GM12878 (cell line): ENCODE results near the gene DTX4. TPM values are rescaled to one million over a fixed set of nuclear protein-coding genes. Genes with fewer than 3 reads are reported as not detected.

Source experiments
- ATF7 ChIP-seq: fragments of 450-650 bp; IDR thresholded peaks from 2 replicates; pipeline ENCODE4 v1.6.1; 2016; ENCODE audit warnings: low read depth, mild to moderate bottlenecking
- BCL11A ChIP-seq: IDR thresholded peaks from 2 replicates; pipeline ENCODE4 v1.6.1; 2011; ENCODE audit warnings: low read depth, low read length
- BHLHE40 ChIP-seq, 2 experiments: fragments of 450-650 bp in 1 of 2; IDR thresholded peaks; 2 replicates each; pipeline ENCODE4 v1.6.1; 2011 to 2017; ENCODE audit warnings: low read depth in 2 of 2, borderline replicate concordance in 1 of 2, improper control_type of control experiment in 1 of 2, low read length in 1 of 2, mild to moderate bottlenecking in 1 of 2
- CHD1 ChIP-seq: IDR thresholded peaks from 2 replicates; pipeline ENCODE4 v1.6.1; 2012; ENCODE audit warnings: low read depth, low read length, improper control_type of control experiment
- CHD4 ChIP-seq: fragments of 200-600 bp; sonication (generic); IDR thresholded peaks from 2 replicates; pipeline ENCODE4 v1.6.1; 2016; ENCODE audit warnings: mild to moderate bottlenecking
- E2F8 ChIP-seq: fragments of 450-650 bp; IDR thresholded peaks from 2 replicates; pipeline ENCODE4 v1.6.1; 2018; ENCODE audit warnings: mild to moderate bottlenecking, low read depth, moderate library complexity; ENCODE audit not compliant: partially characterized antibody
- EGR1 ChIP-seq, 2 experiments: IDR thresholded peaks; 1 replicate in 1 of 2; 2 replicates in 1 of 2; pipeline ENCODE4 v1.6.1; 2011 to 2012; ENCODE audit warnings: low read depth in 2 of 2, low read length in 2 of 2, borderline replicate concordance in 1 of 2, mild to moderate bottlenecking in 1 of 2, moderate library complexity in 1 of 2
- ELK1 ChIP-seq: IDR thresholded peaks from 2 replicates; pipeline ENCODE4 v1.6.1; 2012; ENCODE audit warnings: low read depth, low read length, improper control_type of control experiment
- EP300 ChIP-seq, 2 experiments: fragments of 150-350 bp in 1 of 2; IDR thresholded peaks; 2 replicates each; pipeline ENCODE4 v1.6.1; 2011 to 2012; ENCODE audit warnings: low read depth in 2 of 2, low read length in 2 of 2, borderline replicate concordance in 1 of 2, improper control_type of control experiment in 1 of 2, inconsistent platforms in 1 of 2; ENCODE audit not compliant: control insufficient read depth in 1 of 2
- GATAD2B ChIP-seq: fragments of 450-650 bp; conservative IDR thresholded peaks from 2 replicates; pipeline ENCODE4 v1.6.1; 2017; ENCODE audit warnings: low read depth, mild to moderate bottlenecking, moderate library complexity
- IKZF2 ChIP-seq, 2 experiments: fragments of 450-650 bp; IDR thresholded peaks; 2 replicates each; pipeline ENCODE4 v1.6.1; 2017; ENCODE audit warnings: mild to moderate bottlenecking in 2 of 2, moderate library complexity in 2 of 2
- MTA3 ChIP-seq: IDR thresholded peaks from 2 replicates; pipeline ENCODE4 v1.6.1; 2012; ENCODE audit warnings: low read length, inconsistent platforms, borderline replicate concordance
- NKRF ChIP-seq: fragments of 450-650 bp; conservative IDR thresholded peaks from 2 replicates; pipeline ENCODE4 v1.6.1; 2017; ENCODE audit warnings: mild to moderate bottlenecking, moderate library complexity
- NR2C2 ChIP-seq: IDR thresholded peaks from 2 replicates; pipeline ENCODE4 v1.6.1; 2011; ENCODE audit warnings: borderline replicate concordance, low read depth; ENCODE audit not compliant: control insufficient read depth, insufficient read length
- PAX5 ChIP-seq: IDR thresholded peaks from 2 replicates; pipeline ENCODE4 v1.6.1; 2011; ENCODE audit warnings: low read depth, low read length, borderline replicate concordance
- POLR2A ChIP-seq: IDR thresholded peaks from 2 replicates; pipeline ENCODE4 v1.6.1; 2011; ENCODE audit warnings: low read depth, mild to moderate bottlenecking, low read length
- POLR2AphosphoS5 ChIP-seq: IDR thresholded peaks from 2 replicates; pipeline ENCODE4 v1.6.1; 2011; ENCODE audit warnings: mild to moderate bottlenecking, low read length, inconsistent platforms
- RAD51 ChIP-seq: fragments of 450-650 bp; IDR thresholded peaks from 2 replicates; pipeline ENCODE4 v1.6.1; 2016; ENCODE audit warnings: moderate library complexity, mild to moderate bottlenecking, inconsistent platforms
- TCF7 ChIP-seq: IDR thresholded peaks from 2 replicates; pipeline ENCODE4 v1.6.1; 2014; ENCODE audit warnings: antibody characterized with exemption, borderline replicate concordance
- ZNF207 ChIP-seq: fragments of 450-650 bp; IDR thresholded peaks from 2 replicates; pipeline ENCODE4 v1.6.1; 2014; ENCODE audit warnings: antibody characterized with exemption, mild to moderate bottlenecking, borderline replicate concordance
- polyA plus RNA-seq, 11 experiments: library from polyadenylated mRNA; depleted of rRNA in 4 of 11; unstranded in 6 of 11; stranded (reverse) in 5 of 11; fragments of >200 nt; fragmentation: Nextera tagmentation in 4 of 11; fragmentation: Illumina TruSeq in 1 of 11; extraction: Ambion mirVana in 4 of 11; extraction: Trizol in 1 of 11; gene quantifications; 1 replicate in 1 of 11; 2 replicates in 10 of 11; pipeline versions ENCODE4 v1.2.1 to v1.2.3, GENCODE V29; 2011 to 2016; ENCODE audit warnings: inconsistent platforms in 2 of 11, missing spikeins in 2 of 11, low read depth in 1 of 11
- total RNA-seq, 4 experiments: library from RNA; depleted of rRNA in 3 of 4; stranded (reverse); fragments of >200 nt in 3 of 4; fragmentation: Illumina TruSeq in 1 of 4; extraction: Trizol in 1 of 4; gene quantifications; 2 replicates each; pipeline versions ENCODE4 v1.2.1 to v1.2.3, GENCODE V29; 2013 to 2021
- TF ChIP-seq, protein P1 (sequence below), 3 experiments: IDR thresholded peaks in 2 of 3; conservative IDR thresholded peaks in 1 of 3; 2 replicates each; pipeline ENCODE4 v1.5.1; 2011; ENCODE audit warnings: low read depth in 3 of 3, low read length in 3 of 3, mild to moderate bottlenecking in 3 of 3, control low read depth in 2 of 3, moderate library complexity in 2 of 3, inconsistent platforms in 1 of 3, mixed read lengths in 1 of 3; ENCODE audit not compliant: control insufficient read depth in 2 of 3, insufficient read depth in 1 of 3; ENCODE audit errors: extremely low read depth in 1 of 3

DTX4 gene
- total and polyA plus RNA-seq, 10 of the 15 experiments (the other 5 are each of a cell fraction or from before 2014, with no cell fraction given): 3.8 to 25.8 (median 10.5) TPM

GRCh38 chr11:59207988-59208451 lies 36.1 kb downstream of the DTX4 start (continued):
- TF ChIP-seq ELK1 (no peak), GATAD2B (peak; percentile 70), ATF7 (peak; percentile 78), NR2C2 (no peak), RAD51 (no peak), BCL11A (peak; percentile 76; the same call in 1 of the 2 replicates), PAX5 (peak; percentile 70; the same call in 1 of the 2 replicates), CHD4 (no peak), POLR2AphosphoS5 (peak; percentile 62; the same call in 1 of the 2 replicates), CHD1 (no peak), ZNF207 (peak; percentile 46; the same call in 1 of the 2 replicates), BHLHE40 (IDR thresholded peaks at IDR 0.05; ENCODE audit: borderline replicate concordance in 1 of 2, low read depth in 2 of 2, low read length in 1 of 2) (peak in 1 of 2 experiments; percentile 72; a peak in 2 of 4 replicates), EGR1 (IDR thresholded peaks at IDR 0.05; ENCODE audit: borderline replicate concordance in 1 of 2, low read depth in 2 of 2, low read length in 2 of 2) (peak in 1 of 2 experiments; percentile 80; a peak in 2 of 3 replicates), MTA3 (peak; percentile 76; the same call in 1 of the 2 replicates), TCF7 (peak; percentile 90), E2F8 (peak; percentile 54), EP300 (IDR thresholded peaks at IDR 0.05; ENCODE audit: borderline replicate concordance in 1 of 2, control insufficient read depth in 1 of 2, low read depth in 2 of 2, low read length in 2 of 2) (peak; percentile 62 to 68; a peak in 3 of 4 replicates), POLR2A (no peak), IKZF2 (IDR thresholded peaks at IDR 0.05) (peak; percentile 98), NKRF (no peak)
- TF ChIP-seq, protein P1, sequence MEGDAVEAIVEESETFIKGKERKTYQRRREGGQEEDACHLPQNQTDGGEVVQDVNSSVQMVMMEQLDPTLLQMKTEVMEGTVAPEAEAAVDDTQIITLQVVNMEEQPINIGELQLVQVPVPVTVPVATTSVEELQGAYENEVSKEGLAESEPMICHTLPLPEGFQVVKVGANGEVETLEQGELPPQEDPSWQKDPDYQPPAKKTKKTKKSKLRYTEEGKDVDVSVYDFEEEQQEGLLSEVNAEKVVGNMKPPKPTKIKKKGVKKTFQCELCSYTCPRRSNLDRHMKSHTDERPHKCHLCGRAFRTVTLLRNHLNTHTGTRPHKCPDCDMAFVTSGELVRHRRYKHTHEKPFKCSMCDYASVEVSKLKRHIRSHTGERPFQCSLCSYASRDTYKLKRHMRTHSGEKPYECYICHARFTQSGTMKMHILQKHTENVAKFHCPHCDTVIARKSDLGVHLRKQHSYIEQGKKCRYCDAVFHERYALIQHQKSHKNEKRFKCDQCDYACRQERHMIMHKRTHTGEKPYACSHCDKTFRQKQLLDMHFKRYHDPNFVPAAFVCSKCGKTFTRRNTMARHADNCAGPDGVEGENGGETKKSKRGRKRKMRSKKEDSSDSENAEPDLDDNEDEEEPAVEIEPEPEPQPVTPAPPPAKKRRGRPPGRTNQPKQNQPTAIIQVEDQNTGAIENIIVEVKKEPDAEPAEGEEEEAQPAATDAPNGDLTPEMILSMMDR (IDR thresholded peaks at IDR 0.05 in 2 of 3, conservative IDR thresholded peaks at IDR 0.05 in 1 of 3; ENCODE audit: control insufficient read depth in 2 of 3, extremely low read depth in 1 of 3, insufficient read depth in 1 of 3, low read depth in 3 of 3, low read length in 3 of 3): peak; percentile 74 to 87 (median 78); a peak in 5 of 6 replicates
